ENCODE measurements around the gene LRCH4. TPM values are rescaled to one million over a fixed set of nuclear protein-coding genes. Genes with fewer than 3 reads are reported as not detected.
"Not testable (repeated sequence)": the region's sequence is repeated elsewhere in the genome, so short reads cannot be mapped to it uniquely, and the experiment has no call there.

Gene LRCH4
- total and polyA plus RNA-seq, 2 of the 8 experiments (the other 6 are each of a cell fraction or from before 2014, with no cell fraction given): 15.5 to 36.6 TPM

GRCh38 chr7:100548446-100548845 lies 37.5 kb downstream of the LRCH4 start:
- not testable (repeated sequence) for H2BK20ac ChIP-seq (ENCODE audit: low read length); H2BK12ac ChIP-seq (ENCODE audit: low read depth, low read length); H3K18ac ChIP-seq (ENCODE audit: extremely low read depth, low read length); H3K14ac ChIP-seq (ENCODE audit: insufficient read length); H4K20me1 ChIP-seq (replicated peaks in 1 of 2; ENCODE audit: control insufficient read depth in 1 of 2, insufficient read depth in 2 of 2, low read length in 2 of 2); H4K8ac ChIP-seq (ENCODE audit: extremely low read depth, insufficient read depth, low read length); H4K91ac ChIP-seq (replicated peaks; ENCODE audit: insufficient read length, low read length); H3K9ac ChIP-seq (replicated peaks in 1 of 4; ENCODE audit: extremely low read depth in 1 of 4, low read depth in 3 of 4, low read length in 3 of 4); FAIRE-seq; H3K9me3 ChIP-seq (ENCODE audit: insufficient read depth in 2 of 2, low read depth in 1 of 2, low read length in 1 of 2); H3K23me2 ChIP-seq (ENCODE audit: low read depth, low read length); H2BK5ac ChIP-seq (ENCODE audit: low read depth, low read length); H3K27me3 ChIP-seq (replicated peaks in 1 of 4; ENCODE audit: control insufficient read depth in 3 of 4, extremely low read depth in 1 of 4, insufficient read depth in 3 of 4, low read length in 3 of 4); H2BK15ac ChIP-seq (ENCODE audit: low read length); H3K4ac ChIP-seq (replicated peaks; ENCODE audit: insufficient read length, low read depth, low read length); DNase-seq (ENCODE audit: low read depth in 1 of 2, low spot score in 2 of 2); H2AFZ ChIP-seq (ENCODE audit: low read length); H3K4me2 ChIP-seq (ENCODE audit: insufficient read depth in 1 of 2, low read depth in 2 of 2, low read length in 2 of 2); H4K5ac ChIP-seq (ENCODE audit: insufficient read length, low read depth, low read length); H2AK5ac ChIP-seq (ENCODE audit: low read depth, low read length); H3K4me3 ChIP-seq (ENCODE audit: extremely low read depth in 1 of 4, insufficient read depth in 2 of 4, low read depth in 3 of 4, low read length in 4 of 4); H3K79me1 ChIP-seq (ENCODE audit: low read depth, low read length); H3K27ac ChIP-seq (ENCODE audit: low read depth, low read length); H3K56ac ChIP-seq (replicated peaks; ENCODE audit: insufficient read length, low read depth, low read length); H2BK120ac ChIP-seq (replicated peaks; ENCODE audit: low read depth, low read length); H3K23ac ChIP-seq (ENCODE audit: insufficient read length)
- CTCF ChIA-PET (ENCODE audit: partially characterized antibody): interaction anchor here (0.8 to 26.5 kb wide), 7 partner anchors 10 to 79 kb away, joined by 3 to 341 read pairs (median 7); partner anchors contain the start of genes AGFG2 and NYAP1
- POLR2A ChIA-PET (ENCODE audit: partially characterized antibody): interaction anchor here (1.0 to 2.9 kb wide), 3 partner anchors 9 to 15 kb away, joined by 3 to 12 read pairs (median 10); partner anchors contain the start of gene AGFG2
- Histone ChIP-seq H3K79me2 (ENCODE audit: control insufficient read depth in 1 of 2, insufficient read depth in 2 of 2, low read length in 2 of 2) (peaks cover 0 to 34% of the 10 kb centered on the region in 2 experiments; a peak in 3 of 4 replicates), H3K36me3 (ENCODE audit: control insufficient read depth in 2 of 4, insufficient read depth in 4 of 4, low read length in 3 of 4) (peaks cover 2 to 16% (median 5%) of the 10 kb centered on the region in 4 experiments; a peak in 5 of 8 replicates), H3K4me1 (replicated peaks in 1 of 4; ENCODE audit: control insufficient read depth in 3 of 4, insufficient read depth in 4 of 4, low read length in 3 of 4) (peaks cover 5 to 32% (median 17%) of the 10 kb centered on the region in 4 experiments; a peak in 6 of 7 replicates)
- WGBS, 2 experiments (ENCODE audit: extremely low coverage in 1 of 2, insufficient coverage in 1 of 2, insufficient read length in 1 of 2, insufficient replicate concordance in 2 of 2, low coverage in 1 of 2, low lambda C conversion rate in 2 of 2, missing lambda C conversion rate in 1 of 2): 86% methylated on average over 5 of the region's 5 CpGs; no CpG with 5 or more reads in 1 of the 2 experiments

Measured in H1 (cell line).